Cardiac muscle cell (in vitro differentiated cells and primary cell): ENCODE measurements around the gene POLE4. TPM values are rescaled to one million over a fixed set of nuclear protein-coding genes. Genes with fewer than 3 reads are reported as not detected.

Experiments used
- DNase-seq, 2 donors: peaks; one replicate each; pipeline versions ENCODE4 v3.0.0 to v3.0.0-alpha.2; 2010 to 2017; ENCODE audit warnings: low read depth in 1 of 2, low spot score in 1 of 2
- H3K27ac ChIP-seq: fragments of 200-600 bp; sonication (generic); 2 replicates; pipeline ENCODE4 v1.5.1; 2016
- H3K27me3 ChIP-seq: fragments of 200-600 bp; sonication (generic); 2 replicates; pipeline ENCODE4 v1.6.0; 2016; ENCODE audit warnings: control low read depth
- H3K36me3 ChIP-seq: fragments of 200-600 bp; sonication (generic); 2 replicates; pipeline ENCODE4 v1.5.1; 2016; ENCODE audit warnings: control low read depth
- H3K4me1 ChIP-seq: fragments of 200-600 bp; sonication (generic); 2 replicates; pipeline ENCODE4 v1.8.1; 2017; ENCODE audit warnings: low read depth, mild to moderate bottlenecking, mixed run types
- H3K4me3 ChIP-seq: fragments of 200-600 bp; sonication (generic); 2 replicates; pipeline ENCODE4 v1.5.1; 2016; ENCODE audit warnings: mild to moderate bottlenecking
- H3K9me3 ChIP-seq: fragments of 200-600 bp; sonication (generic); 2 replicates; pipeline ENCODE4 v1.5.1; 2017; ENCODE audit warnings: low read depth, mild to moderate bottlenecking, control low read depth
- polyA plus RNA-seq: library from polyadenylated mRNA; unstranded; fragments of >200 nt; fragmentation: Nextera tagmentation; extraction: Ambion mirVana; gene quantifications from 2 replicates; pipeline ENCODE4 v1.2.1, GENCODE V29; 2016
- total RNA-seq: library from RNA; depleted of rRNA; stranded (reverse); fragments of >200 nt; gene quantifications from 2 replicates; pipeline ENCODE4 v1.2.3, GENCODE V29; 2016
- TF ChIP-seq, protein P1 (sequence below): IDR thresholded peaks from 2 replicates; pipeline ENCODE4 v1.5.1; 2012; ENCODE audit warnings: low read depth, mild to moderate bottlenecking, low read length

The POLE4 gene
- total and polyA plus RNA-seq, 2 experiments from 2014 or later, result 11.0 to 89.9 TPM

GRCh38 chr2:74951211-74951754 lies 7.2 kb upstream of the POLE4 start:
- H3K9me3 ChIP-seq, result no peaks in the 10 kb centered on the region
- H3K36me3 ChIP-seq, result no peaks in the 10 kb centered on the region
- DNase-seq, result no peak
- H3K27me3 ChIP-seq, result no peaks in the 10 kb centered on the region
- H3K4me3 ChIP-seq, result no peak overlapping the region
- no peaks in the 10 kb centered on the region for H3K4me1 ChIP-seq
- H3K27ac ChIP-seq, result no peak overlapping the region
- TF ChIP-seq, protein P1, sequence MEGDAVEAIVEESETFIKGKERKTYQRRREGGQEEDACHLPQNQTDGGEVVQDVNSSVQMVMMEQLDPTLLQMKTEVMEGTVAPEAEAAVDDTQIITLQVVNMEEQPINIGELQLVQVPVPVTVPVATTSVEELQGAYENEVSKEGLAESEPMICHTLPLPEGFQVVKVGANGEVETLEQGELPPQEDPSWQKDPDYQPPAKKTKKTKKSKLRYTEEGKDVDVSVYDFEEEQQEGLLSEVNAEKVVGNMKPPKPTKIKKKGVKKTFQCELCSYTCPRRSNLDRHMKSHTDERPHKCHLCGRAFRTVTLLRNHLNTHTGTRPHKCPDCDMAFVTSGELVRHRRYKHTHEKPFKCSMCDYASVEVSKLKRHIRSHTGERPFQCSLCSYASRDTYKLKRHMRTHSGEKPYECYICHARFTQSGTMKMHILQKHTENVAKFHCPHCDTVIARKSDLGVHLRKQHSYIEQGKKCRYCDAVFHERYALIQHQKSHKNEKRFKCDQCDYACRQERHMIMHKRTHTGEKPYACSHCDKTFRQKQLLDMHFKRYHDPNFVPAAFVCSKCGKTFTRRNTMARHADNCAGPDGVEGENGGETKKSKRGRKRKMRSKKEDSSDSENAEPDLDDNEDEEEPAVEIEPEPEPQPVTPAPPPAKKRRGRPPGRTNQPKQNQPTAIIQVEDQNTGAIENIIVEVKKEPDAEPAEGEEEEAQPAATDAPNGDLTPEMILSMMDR, result no peak

GRCh38 chr2:74952575-74952974 lies 5.9 kb upstream of the POLE4 start:
- H3K27ac ChIP-seq, result no peak overlapping the region
- DNase-seq, result no peak
- H3K4me3 ChIP-seq, result no peak overlapping the region
- H3K27me3 ChIP-seq, result no peaks in the 10 kb centered on the region
- no peaks in the 10 kb centered on the region for H3K36me3 ChIP-seq
- TF ChIP-seq, protein P1, result no peak
- no peaks in the 10 kb centered on the region for H3K9me3 ChIP-seq
- H3K4me1 ChIP-seq, result no peaks in the 10 kb centered on the region

GRCh38 chr2:74953796-74954499 lies 4.5 kb upstream of the POLE4 start:
- no peak overlapping the region for H3K4me3 ChIP-seq
- no peak for DNase-seq
- TF ChIP-seq, protein P1, result no peak
- H3K27ac ChIP-seq, result no peak overlapping the region
- no peaks in the 10 kb centered on the region for H3K9me3 ChIP-seq
- no peaks in the 10 kb centered on the region for H3K27me3 ChIP-seq
- H3K4me1 ChIP-seq, result no peaks in the 10 kb centered on the region
- no peaks in the 10 kb centered on the region for H3K36me3 ChIP-seq

GRCh38 chr2:74954500-74954874 lies 4.0 kb upstream of the POLE4 start:
- Histone ChIP-seq H3K4me1 (no peaks in the 10 kb centered on the region), H3K27ac (no peak overlapping the region), H3K36me3 (no peaks in the 10 kb centered on the region), H3K27me3 (no peaks in the 10 kb centered on the region), H3K4me3 (no peak overlapping the region), H3K9me3 (no peaks in the 10 kb centered on the region)
- TF ChIP-seq, protein P1, result no peak
- DNase-seq, result no peak

DNA sequence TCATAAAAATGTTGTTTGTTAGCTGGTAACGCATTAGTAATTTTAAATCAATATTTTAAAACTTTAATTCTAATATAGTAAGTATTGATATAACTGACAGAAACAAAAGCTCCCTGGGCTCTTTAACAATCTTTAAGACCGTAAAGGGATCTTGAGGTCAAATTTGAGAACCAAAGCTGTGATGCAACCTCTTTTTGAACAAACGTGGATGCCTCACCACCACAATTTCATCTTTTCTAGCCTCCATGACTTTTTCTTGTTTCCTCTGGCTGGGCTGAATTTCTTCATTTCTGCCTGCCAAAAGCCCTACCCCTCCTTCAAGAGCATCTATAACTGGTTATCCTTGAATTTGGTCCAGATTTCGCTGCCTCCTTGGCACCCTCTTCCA lies 563 bp upstream of the POLE4 start:
- TF ChIP-seq, protein P1, result no peak
- Histone ChIP-seq H3K36me3 (no peaks in the 10 kb centered on the region), H3K4me3 (peak overlapping the region; percentile 64), H3K27ac (no peak overlapping the region), H3K27me3 (no peaks in the 10 kb centered on the region), H3K4me1 (no peaks in the 10 kb centered on the region), H3K9me3 (no peaks in the 10 kb centered on the region)
- DNase-seq, result no peak
